Prostate gland (tissue), 2 donors: ENCODE data around the gene MTARC2.

ENCODE experiments used
- CTCF ChIP-seq, 4 experiments: fragments of 200-600 bp in 2 of 4; fragments of 450-650 bp in 2 of 4; sonication (generic) in 2 of 4; IDR thresholded peaks; 1 replicate in 3 of 4; 2 replicates in 1 of 4; pipeline ENCODE4 v1.5.1; 2016 to 2019; ENCODE audit warnings: antibody characterized with exemption in 4 of 4, mild to moderate bottlenecking in 2 of 4, moderate library complexity in 2 of 4
- POLR2A ChIP-seq: fragments of 450-650 bp; IDR thresholded peaks from one replicate; pipeline ENCODE4 v1.6.1; 2016; ENCODE audit warnings: antibody characterized with exemption, mild to moderate bottlenecking

GRCh38 chr1:220809187-220809550, 61.0 kb downstream of the MTARC2 start:
- TF ChIP-seq POLR2A = no peak
- TF ChIP-seq CTCF (IDR thresholded peaks at IDR 0.05) = no peak
